SK-N-SH (cell line): ENCODE results near the gene COL4A6.

ENCODE experiments used
- EP300 ChIP-seq, 2 experiments: IDR thresholded peaks; 2 replicates each; pipeline versions ENCODE4 v1.4.0 to v1.6.1; 2012; ENCODE audit warnings: borderline replicate concordance in 1 of 2, low read depth in 1 of 2, low read length in 1 of 2
- EZH2phosphoT487 ChIP-seq: fragments of 200-600 bp; sonication (generic); IDR thresholded peaks from 2 replicates; pipeline ENCODE4 v1.6.1; 2017; ENCODE audit warnings: low read depth, mixed run types, mild to moderate bottlenecking, antibody characterized with exemption, moderate library complexity, borderline replicate concordance
- FOXJ3 ChIP-seq: sonication (generic); formaldehyde crosslinking; IDR thresholded peaks from 2 replicates; pipeline ENCODE4 v1.5.1; 2020; ENCODE audit warnings: mild to moderate bottlenecking, missing genetic modification reagents
- GATA2 ChIP-seq: sonication (generic); formaldehyde crosslinking; IDR thresholded peaks from 2 replicates; pipeline ENCODE4 v1.5.0; 2020; ENCODE audit warnings: mild to moderate bottlenecking, missing genetic modification reagents
- POLR2AphosphoS5 ChIP-seq: IDR thresholded peaks from 2 replicates; pipeline ENCODE4 v1.6.1; 2012; ENCODE audit warnings: low read depth, low read length
- RAD21 ChIP-seq: IDR thresholded peaks from 2 replicates; pipeline ENCODE4 v1.6.1; 2012; ENCODE audit warnings: mild to moderate bottlenecking, low read length
- RFX5 ChIP-seq: IDR thresholded peaks from 2 replicates; pipeline ENCODE4 v1.6.1; 2012; ENCODE audit warnings: mild to moderate bottlenecking, improper control_type of control experiment, low read length
- RXRA ChIP-seq: IDR thresholded peaks from 2 replicates; pipeline ENCODE4 v1.4.0; 2012; ENCODE audit warnings: low read depth, mild to moderate bottlenecking, borderline replicate concordance
- TAF1 ChIP-seq: IDR thresholded peaks from 2 replicates; pipeline ENCODE4 v1.6.1; 2012; ENCODE audit warnings: low read depth, mild to moderate bottlenecking, low read length, moderate library complexity, borderline replicate concordance
- TCF12 ChIP-seq: IDR thresholded peaks from 2 replicates; pipeline ENCODE4 v1.4.0; 2012
- TF ChIP-seq, protein P1 (sequence below): fragments of 200-600 bp; sonication (generic); IDR thresholded peaks from 2 replicates; pipeline ENCODE4 v1.6.1; 2017; ENCODE audit warnings: antibody characterized with exemption, mild to moderate bottlenecking, moderate library complexity

DNA sequence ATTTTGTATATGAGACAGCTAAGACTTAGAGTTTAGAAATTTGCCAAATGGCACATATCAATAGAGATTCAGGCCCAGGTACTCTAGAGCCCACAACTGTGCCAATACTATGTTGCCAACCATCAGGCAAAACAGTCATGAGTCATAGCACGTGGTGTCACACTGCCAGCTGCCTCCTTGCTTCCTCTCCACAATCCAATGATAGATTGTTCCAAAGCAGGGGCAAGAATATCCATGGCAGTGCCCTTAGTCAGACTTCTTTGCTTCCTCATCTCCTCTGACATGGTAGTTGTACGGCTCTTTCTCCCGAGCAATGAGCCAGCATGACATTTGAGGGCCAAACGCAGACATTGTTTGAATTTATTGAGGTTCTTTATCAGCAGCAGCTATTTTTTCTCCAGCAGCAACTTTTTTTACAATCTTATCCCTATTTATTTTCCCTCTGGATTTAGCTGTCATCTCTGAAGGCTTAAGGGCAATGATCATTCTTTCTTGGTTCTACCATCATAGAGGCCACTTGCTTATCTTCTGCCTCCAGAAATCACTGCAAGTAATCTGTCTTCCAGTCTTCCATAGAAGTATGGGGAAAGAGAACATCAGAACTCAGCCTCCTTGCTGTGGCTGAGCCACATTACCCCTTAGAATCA, 169.7 kb downstream of the COL4A6 start:
- TF ChIP-seq EZH2phosphoT487 (no peak), RFX5 (no peak), RXRA (no peak), FOXJ3 (no peak), TAF1 (no peak), RAD21 (no peak), GATA2 (CRISPR knock-in tag) (no peak), EP300 (IDR thresholded peaks at IDR 0.05; ENCODE audit: borderline replicate concordance in 1 of 2, low read depth in 1 of 2, low read length in 1 of 2) (no peak), POLR2AphosphoS5 (no peak), TCF12 (no peak)
- TF ChIP-seq, protein P1, sequence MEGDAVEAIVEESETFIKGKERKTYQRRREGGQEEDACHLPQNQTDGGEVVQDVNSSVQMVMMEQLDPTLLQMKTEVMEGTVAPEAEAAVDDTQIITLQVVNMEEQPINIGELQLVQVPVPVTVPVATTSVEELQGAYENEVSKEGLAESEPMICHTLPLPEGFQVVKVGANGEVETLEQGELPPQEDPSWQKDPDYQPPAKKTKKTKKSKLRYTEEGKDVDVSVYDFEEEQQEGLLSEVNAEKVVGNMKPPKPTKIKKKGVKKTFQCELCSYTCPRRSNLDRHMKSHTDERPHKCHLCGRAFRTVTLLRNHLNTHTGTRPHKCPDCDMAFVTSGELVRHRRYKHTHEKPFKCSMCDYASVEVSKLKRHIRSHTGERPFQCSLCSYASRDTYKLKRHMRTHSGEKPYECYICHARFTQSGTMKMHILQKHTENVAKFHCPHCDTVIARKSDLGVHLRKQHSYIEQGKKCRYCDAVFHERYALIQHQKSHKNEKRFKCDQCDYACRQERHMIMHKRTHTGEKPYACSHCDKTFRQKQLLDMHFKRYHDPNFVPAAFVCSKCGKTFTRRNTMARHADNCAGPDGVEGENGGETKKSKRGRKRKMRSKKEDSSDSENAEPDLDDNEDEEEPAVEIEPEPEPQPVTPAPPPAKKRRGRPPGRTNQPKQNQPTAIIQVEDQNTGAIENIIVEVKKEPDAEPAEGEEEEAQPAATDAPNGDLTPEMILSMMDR: no peak
